ENCODE data around the gene PDZD7.

Gene PDZD7

GRCh38 chr10:101031128-101031795, at the start of gene PDZD7, which contains the start of gene SFXN3:
PDZD7 (minus strand) TSS chr10:101031129; CDS start chr10:101030219, 910 bp downstream.
SFXN3 (plus strand) TSS chr10:101031234; CDS start chr10:101034695, 3,461 bp downstream.
- peak; percentile 94 for DNase-seq (ENCODE audit: low read depth)

- no peak for DNase-seq (ENCODE audit: low read depth)
These were observed 48.9 kb upstream of the PDZD7 start for GRCh38 chr10:101079874-101080273.

GRCh38 chr10:101076630-101077029, 45.7 kb upstream of the PDZD7 start:
- no peak for DNase-seq (ENCODE audit: low read depth)

GRCh38 chr10:101075775-101076174, 44.8 kb upstream of the PDZD7 start:
- DNase-seq (ENCODE audit: low read depth) = no peak

GRCh38 chr10:101073631-101074030, 42.7 kb upstream of the PDZD7 start:
- no peak for DNase-seq (ENCODE audit: low read depth)

- no peak for DNase-seq (ENCODE audit: low read depth)
These were observed 42.0 kb upstream of the PDZD7 start for GRCh38 chr10:101072923-101073322.

GRCh38 chr10:101071885-101072433, 41.0 kb upstream of the PDZD7 start:
- DNase-seq (ENCODE audit: low read depth) = no peak

- peak; percentile 47 for DNase-seq (ENCODE audit: low read depth)
These were observed 40.4 kb upstream of the PDZD7 start for GRCh38 chr10:101071267-101071884.

GRCh38 chr10:101070098-101070497, 39.2 kb upstream of the PDZD7 start:
- no peak for DNase-seq (ENCODE audit: low read depth)

GRCh38 chr10:101069441-101069840, 38.5 kb upstream of the PDZD7 start:
- DNase-seq (ENCODE audit: low read depth) = no peak

- DNase-seq (ENCODE audit: low read depth) = peak; percentile 74
These were observed 36.6 kb upstream of the PDZD7 start for GRCh38 chr10:101067356-101068083.

GRCh38 chr10:101066896-101067355, 36.0 kb upstream of the PDZD7 start:
- no peak for DNase-seq (ENCODE audit: low read depth)

- DNase-seq (ENCODE audit: low read depth) = peak; percentile 52
These were observed 35.4 kb upstream of the PDZD7 start for GRCh38 chr10:101066146-101066895.

GRCh38 chr10:101065481-101066145, 34.7 kb upstream of the PDZD7 start:
- DNase-seq (ENCODE audit: low read depth) = peak; percentile 21

- no peak for DNase-seq (ENCODE audit: low read depth)
These were observed 33.6 kb upstream of the PDZD7 start for GRCh38 chr10:101064415-101065030.

GRCh38 chr10:101063548-101064414, 32.9 kb upstream of the PDZD7 start:
- no peak for DNase-seq (ENCODE audit: low read depth)

- DNase-seq (ENCODE audit: low read depth) = no peak
These were observed 32.2 kb upstream of the PDZD7 start for GRCh38 chr10:101063050-101063525.

GRCh38 chr10:101062232-101063049, 31.5 kb upstream of the PDZD7 start:
- DNase-seq (ENCODE audit: low read depth) = peak; percentile 50
